ENCODE data around the gene PTK7. TPM values are rescaled to one million over a fixed set of nuclear protein-coding genes. Genes with fewer than 3 reads are reported as not detected.

Gene PTK7
- total RNA-seq, 6 donors from 2014 or later: 68.6 to 180 (median 89.4) TPM

GRCh38 chr6:43093436-43094289 is 17.5 kb downstream of the PTK7 start:
- Histone ChIP-seq H3K4me3 (peak overlapping the region in 3 of 4 donors; percentile 17 to 43 (median 42)), H3K9me3 (no peaks in the 10 kb centered on the region), H3K27ac (peak overlapping the region; percentile 48 to 72 (median 62)), H3K4me1 (peaks cover 21 to 67% (median 45%) of the 10 kb centered on the region in 4 donors), H3K36me3 (no peaks in the 10 kb centered on the region), H3K27me3 (no peaks in the 10 kb centered on the region)
- WGBS, 2 donors: 54 to 56% methylated on average over 9 of the region's 9 CpGs
- DNase-seq (peak in 1 of 2 donors; percentile 59), ATAC-seq (ENCODE audit: low FRiP score in 2 of 2) (peak in 1 of 2 donors; percentile 86)
- TF ChIP-seq CTCF (IDR thresholded peaks at IDR 0.05): no peak
- TF ChIP-seq POLR2A (IDR thresholded peaks at IDR 0.05): no peak
- TF ChIP-seq POLR2AphosphoS5 (IDR thresholded peaks at IDR 0.05): no peak
- no peak for TF ChIP-seq EP300 (IDR thresholded peaks at IDR 0.05)

DNA sequence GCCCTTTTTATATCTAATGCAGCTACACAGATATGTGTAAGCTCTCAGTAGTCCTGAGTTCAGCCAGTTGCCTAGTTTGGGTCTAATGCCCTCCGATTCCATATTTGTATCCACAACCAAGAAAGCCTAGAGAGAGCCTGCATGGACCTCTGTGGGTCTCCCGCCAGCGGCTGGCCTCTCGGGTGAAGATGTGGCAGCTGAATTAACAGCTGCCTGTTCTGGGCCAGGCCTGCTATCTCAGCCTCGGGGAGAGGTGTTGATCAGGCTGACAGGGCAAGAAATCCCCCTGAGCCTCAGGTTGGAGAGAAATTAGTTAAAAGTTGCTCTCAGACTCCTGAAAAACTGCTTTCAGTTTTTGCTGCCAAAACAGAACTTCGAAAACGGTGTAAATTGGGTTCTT is 19.8 kb downstream of the PTK7 start:
- Histone ChIP-seq H3K4me1 (peaks cover 14 to 51% (median 41%) of the 10 kb centered on the region in 4 donors), H3K27me3 (no peaks in the 10 kb centered on the region), H3K36me3 (no peaks in the 10 kb centered on the region), H3K27ac (peak overlapping the region; percentile 67 to 86 (median 78)), H3K9me3 (no peaks in the 10 kb centered on the region), H3K4me3 (peak overlapping the region in 3 of 4 donors; percentile 0 to 32 (median 25))
- 41 to 55% methylated on average over 7 of the region's 7 CpGs for WGBS, 2 donors
- DNase-seq (no peak), ATAC-seq (ENCODE audit: low FRiP score in 2 of 2) (no peak)
- TF ChIP-seq POLR2A (IDR thresholded peaks at IDR 0.05) (no peak), POLR2AphosphoS5 (IDR thresholded peaks at IDR 0.05) (no peak), EP300 (IDR thresholded peaks at IDR 0.05) (no peak), CTCF (IDR thresholded peaks at IDR 0.05) (no peak)

DNA sequence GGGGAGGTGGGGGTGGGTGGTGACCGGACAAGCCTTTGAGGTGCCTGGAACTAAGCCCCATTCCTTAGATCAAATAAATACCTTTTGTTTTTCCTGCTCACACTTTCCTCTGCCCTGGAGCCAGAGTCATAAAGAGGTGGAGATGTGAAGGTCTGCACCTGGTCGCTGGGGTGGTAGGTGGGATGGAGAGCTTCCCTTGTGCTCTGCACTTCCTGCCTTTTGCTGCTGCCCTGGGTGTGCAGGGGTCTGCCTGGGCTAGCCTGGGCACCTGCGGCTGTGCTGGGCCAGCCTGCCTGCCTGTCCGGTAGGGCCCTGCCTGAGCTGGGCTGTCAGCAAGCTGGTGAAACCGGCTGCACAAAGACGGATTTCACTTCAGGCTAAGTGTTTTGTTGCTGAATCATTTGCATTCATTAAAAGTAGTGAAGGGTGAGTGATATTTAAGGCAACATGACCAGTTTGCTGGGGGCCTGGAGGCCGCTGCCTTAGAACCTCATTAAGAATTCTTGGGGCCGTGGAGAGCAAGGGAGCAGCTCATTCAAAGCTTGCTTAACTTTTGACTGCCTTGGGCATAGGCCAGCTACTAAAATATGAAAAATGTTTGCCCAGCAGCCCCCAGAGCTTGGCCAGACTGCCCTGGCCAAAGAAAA is 20.5 kb downstream of the PTK7 start:
- no peaks in the 10 kb centered on the region for H3K27me3 ChIP-seq
- ATAC-seq (ENCODE audit: low FRiP score in 2 of 2) (peak; percentile 49 to 91), DNase-seq (peak; percentile 70 to 77)
- peaks cover 14 to 47% (median 40%) of the 10 kb centered on the region in 4 donors for H3K4me1 ChIP-seq
- H3K36me3 ChIP-seq: no peaks in the 10 kb centered on the region
- H3K9me3 ChIP-seq: no peaks in the 10 kb centered on the region
- peak overlapping the region; percentile 67 to 86 (median 78) for H3K27ac ChIP-seq
- WGBS, 2 donors: 50 to 62% methylated on average over 4 to 8 of the region's 8 CpGs
- no peak for TF ChIP-seq CTCF (IDR thresholded peaks at IDR 0.05)
- TF ChIP-seq POLR2AphosphoS5 (IDR thresholded peaks at IDR 0.05): peak; percentile 11 to 38
- no peak for TF ChIP-seq EP300 (IDR thresholded peaks at IDR 0.05)
- TF ChIP-seq POLR2A (IDR thresholded peaks at IDR 0.05): peak in 2 of 4 donors; percentile 34 to 59
- H3K4me3 ChIP-seq: peak overlapping the region in 3 of 4 donors; percentile 0 to 32 (median 25)

DNA sequence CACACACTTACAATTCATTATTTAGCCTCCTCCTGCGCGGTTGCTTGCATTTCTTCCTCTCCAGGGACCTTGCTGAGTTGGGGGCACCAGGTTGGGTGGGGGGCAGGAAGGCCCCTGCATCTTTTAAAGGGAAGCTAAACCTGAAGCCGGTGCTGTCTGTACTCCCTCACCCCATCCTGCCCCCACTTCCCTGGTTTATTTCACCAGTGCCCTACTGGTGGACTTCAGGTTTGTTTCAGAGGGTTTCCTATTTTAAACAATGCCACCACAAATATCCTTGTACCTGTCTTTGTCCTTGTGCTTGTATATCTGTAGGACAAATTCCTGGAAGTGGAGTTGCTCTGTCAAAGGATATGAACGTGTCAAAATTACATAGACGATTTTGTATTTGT is 21.0 kb downstream of the PTK7 start:
- TF ChIP-seq CTCF (IDR thresholded peaks at IDR 0.05): peak in 1 of 6 experiments; percentile 10
- TF ChIP-seq EP300 (IDR thresholded peaks at IDR 0.05): no peak
- Histone ChIP-seq H3K36me3 (no peaks in the 10 kb centered on the region), H3K27ac (peak overlapping the region; percentile 67 to 86 (median 78)), H3K4me3 (no peak overlapping the region), H3K4me1 (peaks cover 14 to 47% (median 38%) of the 10 kb centered on the region in 4 donors), H3K9me3 (no peaks in the 10 kb centered on the region), H3K27me3 (no peaks in the 10 kb centered on the region)
- no peak for ATAC-seq (ENCODE audit: low FRiP score in 2 of 2)
- DNase-seq: no peak
- 36 to 45% methylated on average over 5 of the region's 5 CpGs for WGBS, 2 donors
